Lower lobe of right lung (tissue), 2 donors: ENCODE measurements around the gene SZT2. TPM values are rescaled to one million over a fixed set of nuclear protein-coding genes. Genes with fewer than 3 reads are reported as not detected.

Experiments
- ATAC-seq, 2 donors: fragments of 200-7000 bp; cut with Tn5 transposase; one replicate each; pipeline ENCODE4 v1.9.1; 2020 to 2022; ENCODE audit warnings: mild to moderate bottlenecking in 2 of 2, moderate library complexity in 2 of 2
- DNase-seq: peaks from one replicate; pipeline ENCODE4 v3.0.0-alpha.2; 2020
- H3K27ac ChIP-seq: fragments of 200-600 bp; one replicate; pipeline ENCODE4 v1.8.0; 2022
- H3K27me3 ChIP-seq: fragments of 200-600 bp; one replicate; pipeline ENCODE4 v1.8.0; 2022; ENCODE audit warnings: low read depth
- H3K36me3 ChIP-seq: fragments of 200-600 bp; one replicate; pipeline ENCODE4 v1.8.0; 2022; ENCODE audit warnings: mild to moderate bottlenecking
- H3K4me1 ChIP-seq: fragments of 200-600 bp; one replicate; pipeline ENCODE4 v1.8.0; 2022
- H3K4me3 ChIP-seq: fragments of 200-600 bp; one replicate; pipeline ENCODE4 v1.8.0; 2022; ENCODE audit warnings: mild to moderate bottlenecking
- H3K9me3 ChIP-seq: fragments of 200-600 bp; one replicate; pipeline ENCODE4 v1.8.0; 2022
- intact Hi-C: fragments of 100-400 bp; cut with DNase I; formaldehyde crosslinking; loops from one replicate; pipeline ENCODE4 v1.11.0; 2022
- total RNA-seq: library from RNA; stranded (reverse); fragmentation: NEBNext Ultra II Directional; extraction: Animal tissue kit (Norgen Biotek cat#: 25700); gene quantifications from one replicate; pipeline ENCODE4 v1.2.1, GENCODE V29; 2021
- TF ChIP-seq, protein P1 (sequence below): fragments of 200-600 bp; IDR thresholded peaks from one replicate; pipeline ENCODE4 v1.8.0; 2022; ENCODE audit warnings: antibody characterized with exemption, mild to moderate bottlenecking
- donor health status: DM: no; HTN: yes; CAD: no; lungs with severe emphysema.

The SZT2 gene
- total RNA-seq, 1 donor from 2014 or later = 71.5 TPM

DNA sequence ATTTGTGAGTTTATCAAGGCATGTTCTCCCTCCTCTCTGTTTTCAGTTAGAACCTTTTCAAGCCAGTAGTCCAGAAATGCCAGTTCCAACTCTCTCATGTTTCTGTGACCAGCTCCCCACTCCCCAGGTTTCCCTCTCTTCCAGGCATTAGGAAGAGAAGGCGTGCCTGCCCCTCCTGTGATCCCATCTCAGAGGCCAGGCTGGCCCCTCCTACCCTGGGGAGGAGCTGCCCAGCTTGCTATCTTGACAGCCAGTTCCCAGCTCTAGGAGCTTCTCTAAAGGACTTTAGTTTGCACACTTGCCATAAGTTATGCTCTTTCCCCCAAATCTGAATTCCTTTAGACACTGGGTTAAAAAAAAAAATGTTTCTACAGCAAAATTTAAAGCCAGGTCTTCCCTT, 55.1 kb downstream of the SZT2 start:
- intact Hi-C loops = no loop called here
- Histone ChIP-seq H3K27me3 (no peaks in the 10 kb centered on the region), H3K36me3 (peaks cover 100% of the 10 kb centered on the region), H3K27ac (no peak overlapping the region), H3K4me3 (no peak overlapping the region), H3K9me3 (no peaks in the 10 kb centered on the region), H3K4me1 (no peaks in the 10 kb centered on the region)
- ATAC-seq = no peak
- TF ChIP-seq, protein P1, sequence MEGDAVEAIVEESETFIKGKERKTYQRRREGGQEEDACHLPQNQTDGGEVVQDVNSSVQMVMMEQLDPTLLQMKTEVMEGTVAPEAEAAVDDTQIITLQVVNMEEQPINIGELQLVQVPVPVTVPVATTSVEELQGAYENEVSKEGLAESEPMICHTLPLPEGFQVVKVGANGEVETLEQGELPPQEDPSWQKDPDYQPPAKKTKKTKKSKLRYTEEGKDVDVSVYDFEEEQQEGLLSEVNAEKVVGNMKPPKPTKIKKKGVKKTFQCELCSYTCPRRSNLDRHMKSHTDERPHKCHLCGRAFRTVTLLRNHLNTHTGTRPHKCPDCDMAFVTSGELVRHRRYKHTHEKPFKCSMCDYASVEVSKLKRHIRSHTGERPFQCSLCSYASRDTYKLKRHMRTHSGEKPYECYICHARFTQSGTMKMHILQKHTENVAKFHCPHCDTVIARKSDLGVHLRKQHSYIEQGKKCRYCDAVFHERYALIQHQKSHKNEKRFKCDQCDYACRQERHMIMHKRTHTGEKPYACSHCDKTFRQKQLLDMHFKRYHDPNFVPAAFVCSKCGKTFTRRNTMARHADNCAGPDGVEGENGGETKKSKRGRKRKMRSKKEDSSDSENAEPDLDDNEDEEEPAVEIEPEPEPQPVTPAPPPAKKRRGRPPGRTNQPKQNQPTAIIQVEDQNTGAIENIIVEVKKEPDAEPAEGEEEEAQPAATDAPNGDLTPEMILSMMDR = no peak
- DNase-seq = no peak

GRCh38 chr1:43445606-43446387, 56.1 kb downstream of the SZT2 start:
- TF ChIP-seq, protein P1 = no peak
- DNase-seq = no peak
- no peak for ATAC-seq

GRCh38 chr1:43446388-43446740, 56.7 kb downstream of the SZT2 start:
- H3K4me1 ChIP-seq = no peaks in the 10 kb centered on the region
- TF ChIP-seq, protein P1 = no peak
- ATAC-seq (no peak), DNase-seq (peak; percentile 26)
- no peak overlapping the region for H3K4me3 ChIP-seq
- H3K9me3 ChIP-seq = no peaks in the 10 kb centered on the region
- H3K36me3 ChIP-seq = peaks cover 100% of the 10 kb centered on the region
- H3K27me3 ChIP-seq = no peaks in the 10 kb centered on the region
- intact Hi-C loops = no loop called here
- no peak overlapping the region for H3K27ac ChIP-seq

More at GRCh38 chr1:43445606-43446387, 56.1 kb downstream of the SZT2 start:
- intact Hi-C loops = no loop called here
- Histone ChIP-seq H3K9me3 (no peaks in the 10 kb centered on the region), H3K27ac (no peak overlapping the region), H3K4me1 (no peaks in the 10 kb centered on the region), H3K4me3 (no peak overlapping the region), H3K36me3 (peaks cover 100% of the 10 kb centered on the region), H3K27me3 (no peaks in the 10 kb centered on the region)

DNA sequence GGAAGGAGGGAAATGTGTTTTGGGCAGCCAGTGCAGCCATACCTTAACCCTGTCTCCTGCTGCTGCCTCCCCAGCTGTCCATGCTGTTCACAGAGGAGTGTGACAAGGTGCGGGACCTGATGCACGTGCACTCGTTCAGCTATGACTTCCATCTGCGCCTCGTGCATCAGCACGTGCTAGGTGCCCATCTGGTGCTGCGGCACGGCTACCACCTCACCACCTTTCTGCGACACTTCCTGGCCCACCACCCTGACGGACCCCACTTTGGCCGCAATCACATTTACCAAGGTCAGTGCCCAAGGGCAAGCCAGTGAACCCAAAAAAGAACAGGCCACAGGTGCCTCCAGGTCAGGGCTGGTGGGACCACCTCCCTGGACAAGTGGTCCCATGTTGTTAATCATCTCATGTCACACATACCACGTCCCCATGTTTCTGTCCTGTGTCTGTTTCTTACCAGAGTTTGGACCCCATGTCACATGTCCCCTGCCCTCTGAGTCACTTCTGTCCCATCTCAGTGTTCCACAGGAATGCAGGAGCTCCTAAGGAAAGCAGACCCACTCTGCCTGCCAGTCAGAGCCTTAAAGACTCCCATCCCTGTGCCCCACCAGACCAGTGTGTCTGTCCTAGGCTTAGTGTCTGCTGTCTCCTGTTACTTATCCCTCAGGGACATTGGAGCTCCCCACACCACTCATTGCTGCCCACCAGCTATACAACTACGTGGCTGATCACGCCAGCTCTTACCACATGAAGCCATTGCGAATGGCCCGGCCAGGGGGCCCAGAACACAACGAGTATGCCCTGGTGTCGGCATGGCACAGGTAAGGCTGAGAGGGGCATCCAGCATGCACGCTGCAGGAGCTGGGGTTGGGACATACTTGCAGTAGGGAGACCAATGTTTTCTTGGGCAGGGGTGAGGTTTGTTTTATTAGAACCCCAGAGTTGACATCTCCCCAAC, 57.5 kb downstream of the SZT2 start:
- TF ChIP-seq, protein P1 = no peak
- intact Hi-C loops = no loop called here
- no peak overlapping the region for H3K27ac ChIP-seq

GRCh38 chr1:43447891-43448708, 58.4 kb downstream of the SZT2 start:
- no peak for DNase-seq
- ATAC-seq = no peak
- Histone ChIP-seq H3K4me1 (peaks cover 6% of the 10 kb centered on the region), H3K27me3 (no peaks in the 10 kb centered on the region), H3K9me3 (no peaks in the 10 kb centered on the region), H3K27ac (no peak overlapping the region), H3K36me3 (peaks cover 89% of the 10 kb centered on the region), H3K4me3 (no peak overlapping the region)
- intact Hi-C loops = no loop called here
- TF ChIP-seq, protein P1 = no peak

More for the DNA sequence above, 57.5 kb downstream of the SZT2 start:
- ATAC-seq (no peak), DNase-seq (peak; percentile 24)
- Histone ChIP-seq H3K4me3 (no peak overlapping the region), H3K27me3 (no peaks in the 10 kb centered on the region), H3K4me1 (peaks cover 2% of the 10 kb centered on the region), H3K9me3 (no peaks in the 10 kb centered on the region), H3K36me3 (peaks cover 98% of the 10 kb centered on the region)
